HepG2 (cell line): ENCODE data around the gene BSG. TPM values are rescaled to one million over a fixed set of nuclear protein-coding genes. Genes with fewer than 3 reads are reported as not detected.
A peak's percentile ranks its signal among the peaks of the same experiment; 100 is the strongest.

Experiments
- CENPBD1 ChIP-seq: sonication (generic); formaldehyde crosslinking; IDR thresholded peaks from 2 replicates; pipeline ENCODE4 v1.8.0; 2022; ENCODE audit warnings: missing genetic modification reagents, low read depth, mild to moderate bottlenecking, borderline replicate concordance
- GPBP1L1 ChIP-seq: sonication (generic); formaldehyde crosslinking; IDR thresholded peaks from 2 replicates; pipeline ENCODE4 v1.5.0; 2020; ENCODE audit warnings: mild to moderate bottlenecking, missing genetic modification reagents
- HIC2 ChIP-seq: sonication (generic); formaldehyde crosslinking; IDR thresholded peaks from 2 replicates; pipeline ENCODE4 v1.9.0; 2022; ENCODE audit warnings: low read depth, missing genetic modification reagents
- ISL2 ChIP-seq: sonication (generic); formaldehyde crosslinking; IDR thresholded peaks from 2 replicates; pipeline ENCODE4 v1.5.0; 2020; ENCODE audit warnings: missing genetic modification reagents
- KLF13 ChIP-seq: sonication (generic); formaldehyde crosslinking; IDR thresholded peaks from 2 replicates; pipeline ENCODE4 v1.4.0; 2020; ENCODE audit warnings: mild to moderate bottlenecking, missing genetic modification reagents
- KLF16 ChIP-seq, 2 experiments: sonication (generic) in 1 of 2; formaldehyde crosslinking in 1 of 2; IDR thresholded peaks; 2 replicates each; pipeline versions ENCODE4 v1.6.1 to v1.8.0; 2016 to 2023; ENCODE audit warnings: missing genetic modification reagents in 2 of 2, missing compliant biosample characterization in 1 of 2
- KMT2B ChIP-seq: IDR thresholded peaks from 2 replicates; pipeline ENCODE4 v1.6.1; 2016; ENCODE audit warnings: missing genetic modification reagents, missing compliant biosample characterization
- MAZ ChIP-seq, 2 experiments: sonication (generic) in 1 of 2; formaldehyde crosslinking in 1 of 2; IDR thresholded peaks; 2 replicates each; pipeline versions ENCODE4 v1.5.0 to v1.6.1; 2012 to 2020; ENCODE audit warnings: low read depth in 2 of 2, mild to moderate bottlenecking in 2 of 2, borderline replicate concordance in 1 of 2, improper control_type of control experiment in 1 of 2, low read length in 1 of 2, missing genetic modification reagents in 1 of 2, moderate library complexity in 1 of 2
- MEIS2 ChIP-seq: sonication (generic); formaldehyde crosslinking; IDR thresholded peaks from 2 replicates; pipeline ENCODE4 v1.9.0; 2021; ENCODE audit warnings: mild to moderate bottlenecking, missing genetic modification reagents
- MTA1 ChIP-seq: sonication (generic); formaldehyde crosslinking; IDR thresholded peaks from 2 replicates; pipeline ENCODE4 v1.4.0; 2020; ENCODE audit warnings: missing genetic modification reagents, mild to moderate bottlenecking, borderline replicate concordance
- RBFOX2 ChIP-seq: fragments of 200-400 bp; formaldehyde crosslinking; IDR thresholded peaks from 2 replicates; pipeline ENCODE4 v1.6.1; 2017; ENCODE audit warnings: low read depth, mild to moderate bottlenecking, low read length
- RCOR2 ChIP-seq: IDR thresholded peaks from 2 replicates; pipeline ENCODE4 v1.6.1; 2016; ENCODE audit warnings: missing biosample characterization, missing genetic modification reagents
- SCMH1 ChIP-seq: sonication (generic); formaldehyde crosslinking; IDR thresholded peaks from 2 replicates; pipeline ENCODE4 v1.9.0; 2021; ENCODE audit warnings: missing genetic modification reagents, mild to moderate bottlenecking, borderline replicate concordance
- SNRNP70 ChIP-seq: fragments of 200-400 bp; formaldehyde crosslinking; IDR thresholded peaks from 2 replicates; pipeline ENCODE4 v1.6.1; 2017; ENCODE audit warnings: mild to moderate bottlenecking, low read depth, low read length, moderate library complexity
- SUZ12 ChIP-seq: fragments of 150-350 bp; IDR thresholded peaks from 2 replicates; pipeline ENCODE4 v1.6.1; 2014; ENCODE audit warnings: low read depth, low read length
- ZBTB7B ChIP-seq: sonication (generic); formaldehyde crosslinking; IDR thresholded peaks from 2 replicates; pipeline ENCODE4 v1.4.0; 2020; ENCODE audit warnings: missing genetic modification reagents
- ZMAT3 ChIP-seq: sonication (generic); formaldehyde crosslinking; conservative IDR thresholded peaks from 2 replicates; pipeline ENCODE4 v1.7.0; 2021; ENCODE audit warnings: missing genetic modification reagents
- ZNF207 ChIP-seq: fragments of 450-650 bp; IDR thresholded peaks from 2 replicates; pipeline ENCODE4 v1.6.1; 2016; ENCODE audit warnings: antibody characterized with exemption, borderline replicate concordance
- ZNF264 ChIP-seq: sonication (generic); formaldehyde crosslinking; IDR thresholded peaks from 2 replicates; pipeline ENCODE4 v1.4.0; 2020; ENCODE audit warnings: missing genetic modification reagents
- ZNF619 ChIP-seq: sonication (generic); formaldehyde crosslinking; IDR thresholded peaks from 2 replicates; pipeline ENCODE4 v1.4.0; 2020; ENCODE audit warnings: mild to moderate bottlenecking, missing genetic modification reagents
- ZNF841 ChIP-seq: sonication (generic); formaldehyde crosslinking; IDR thresholded peaks from 2 replicates; pipeline ENCODE4 v1.8.1; 2023; ENCODE audit warnings: missing genetic modification reagents, borderline replicate concordance
- ZNF878 ChIP-seq: sonication (generic); formaldehyde crosslinking; IDR thresholded peaks from 2 replicates; pipeline ENCODE4 v1.8.1; 2023; ENCODE audit warnings: mild to moderate bottlenecking, missing genetic modification reagents, moderate library complexity
- polyA plus RNA-seq, 8 experiments: library from polyadenylated mRNA; depleted of rRNA in 3 of 8; stranded (reverse) in 7 of 8; unstranded in 1 of 8; fragments of >200 nt; fragmentation: Illumina TruSeq in 4 of 8; extraction: Trizol in 4 of 8; gene quantifications; 2 replicates each; pipeline versions ENCODE4 v1.2.1 to v1.2.3, GENCODE V29; 2011 to 2016; ENCODE audit warnings: low read depth in 4 of 8, missing spikeins in 1 of 8, mixed read lengths in 1 of 8; ENCODE audit not compliant: insufficient read depth in 1 of 8
- total RNA-seq, 5 experiments: library from RNA; depleted of rRNA; stranded (reverse); fragments of >200 nt; fragmentation: Illumina TruSeq; extraction: Trizol; gene quantifications; 2 replicates each; pipeline ENCODE4 v1.2.3, GENCODE V29; 2016; ENCODE audit warnings: low read depth in 1 of 5
- TF ChIP-seq, protein P1 (sequence below): sonication (generic); formaldehyde crosslinking; IDR thresholded peaks from 2 replicates; pipeline ENCODE4 v1.4.0; 2020; ENCODE audit warnings: missing genetic modification reagents, mild to moderate bottlenecking, borderline replicate concordance

BSG gene
- total and polyA plus RNA-seq, 2 of the 13 experiments (the other 11 are each of a cell fraction or from before 2014, with no cell fraction given): 309 to 754 TPM

GRCh38 chr19:531753-532560 lies 40.4 kb upstream of the BSG start, which contains the start of gene CDC34 (continued):
- TF ChIP-seq ZNF878 (CRISPR knock-in tag): no peak
- TF ChIP-seq ZNF207: no peak
- no peak for TF ChIP-seq CENPBD1 (CRISPR knock-in tag)
- TF ChIP-seq GPBP1L1 (CRISPR knock-in tag): no peak
- TF ChIP-seq MAZ (IDR thresholded peaks at IDR 0.05; ENCODE audit: borderline replicate concordance, low read depth, low read length): no peak
- TF ChIP-seq MAZ (CRISPR knock-in tag; IDR thresholded peaks at IDR 0.05; ENCODE audit: low read depth): no peak
- TF ChIP-seq MEIS2: 0 out of 2 replicates have a peak, but pooled peaks have one; percentile 2
- TF ChIP-seq KLF13: no peak
- 0 out of 2 replicates have a peak, but pooled peaks have one; percentile 35 for TF ChIP-seq ZBTB7B (CRISPR knock-in tag)
- TF ChIP-seq ZNF841 (CRISPR knock-in tag): no peak
- TF ChIP-seq MTA1 (CRISPR knock-in tag): no peak
- no peak for TF ChIP-seq HIC2 (CRISPR knock-in tag)
- 0 out of 2 replicates have a peak, but pooled peaks have one; percentile 5 for TF ChIP-seq ISL2 (CRISPR knock-in tag)
- no peak for TF ChIP-seq ZMAT3
- no peak for TF ChIP-seq KLF16 (CRISPR knock-in tag; IDR thresholded peaks at IDR 0.05)
- no peak for TF ChIP-seq SNRNP70
- no peak for TF ChIP-seq ZNF619 (CRISPR knock-in tag)
- TF ChIP-seq, protein P1, sequence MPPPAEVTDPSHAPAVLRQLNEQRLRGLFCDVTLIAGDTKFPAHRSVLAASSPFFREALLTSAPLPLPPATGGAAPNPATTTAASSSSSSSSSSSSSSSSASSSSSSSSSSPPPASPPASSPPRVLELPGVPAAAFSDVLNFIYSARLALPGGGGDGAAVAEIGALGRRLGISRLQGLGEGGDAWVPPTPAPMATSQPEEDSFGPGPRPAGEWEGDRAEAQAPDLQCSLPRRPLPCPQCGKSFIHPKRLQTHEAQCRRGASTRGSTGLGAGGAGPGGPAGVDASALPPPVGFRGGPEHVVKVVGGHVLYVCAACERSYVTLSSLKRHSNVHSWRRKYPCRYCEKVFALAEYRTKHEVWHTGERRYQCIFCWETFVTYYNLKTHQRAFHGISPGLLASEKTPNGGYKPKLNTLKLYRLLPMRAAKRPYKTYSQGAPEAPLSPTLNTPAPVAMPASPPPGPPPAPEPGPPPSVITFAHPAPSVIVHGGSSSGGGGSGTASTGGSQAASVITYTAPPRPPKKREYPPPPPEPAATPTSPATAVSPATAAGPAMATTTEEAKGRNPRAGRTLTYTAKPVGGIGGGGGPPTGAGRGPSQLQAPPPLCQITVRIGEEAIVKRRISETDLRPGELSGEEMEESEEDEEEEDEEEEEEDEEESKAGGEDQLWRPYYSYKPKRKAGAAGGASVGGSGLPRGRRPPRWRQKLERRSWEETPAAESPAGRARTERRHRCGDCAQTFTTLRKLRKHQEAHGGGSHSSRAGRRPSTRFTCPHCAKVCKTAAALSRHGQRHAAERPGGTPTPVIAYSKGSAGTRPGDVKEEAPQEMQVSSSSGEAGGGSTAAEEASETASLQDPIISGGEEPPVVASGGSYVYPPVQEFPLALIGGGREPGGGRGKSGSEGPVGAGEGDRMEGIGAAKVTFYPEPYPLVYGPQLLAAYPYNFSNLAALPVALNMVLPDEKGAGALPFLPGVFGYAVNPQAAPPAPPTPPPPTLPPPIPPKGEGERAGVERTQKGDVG (CRISPR knock-in tag): no peak
- no peak for TF ChIP-seq ZNF264 (CRISPR knock-in tag)
- TF ChIP-seq RBFOX2: peak; percentile 65
- TF ChIP-seq SUZ12: no peak
- no peak for TF ChIP-seq RCOR2 (CRISPR knock-in tag)
- no peak for TF ChIP-seq KMT2B (CRISPR knock-in tag)
- no peak for TF ChIP-seq SCMH1
